SK-N-DZ (cell line): ENCODE results near the gene TAF6L. TPM values are rescaled to one million over a fixed set of nuclear protein-coding genes. Genes with fewer than 3 reads are reported as not detected.
"Not testable (repeated sequence)": the region's sequence is repeated elsewhere in the genome, so short reads cannot be mapped to it uniquely, and the experiment has no call there.

Experiments
- DNase-seq: peaks from one replicate; pipeline ENCODE4 v3.0.0-alpha.2; 2015; ENCODE audit warnings: low spot score
- polyA plus RNA-seq, 2 experiments: library from polyadenylated mRNA; depleted of rRNA; stranded (reverse); fragments of >200 nt; gene quantifications; 2 replicates each; pipeline ENCODE4 v1.2.3, GENCODE V29; 2014

The TAF6L gene, protein sequence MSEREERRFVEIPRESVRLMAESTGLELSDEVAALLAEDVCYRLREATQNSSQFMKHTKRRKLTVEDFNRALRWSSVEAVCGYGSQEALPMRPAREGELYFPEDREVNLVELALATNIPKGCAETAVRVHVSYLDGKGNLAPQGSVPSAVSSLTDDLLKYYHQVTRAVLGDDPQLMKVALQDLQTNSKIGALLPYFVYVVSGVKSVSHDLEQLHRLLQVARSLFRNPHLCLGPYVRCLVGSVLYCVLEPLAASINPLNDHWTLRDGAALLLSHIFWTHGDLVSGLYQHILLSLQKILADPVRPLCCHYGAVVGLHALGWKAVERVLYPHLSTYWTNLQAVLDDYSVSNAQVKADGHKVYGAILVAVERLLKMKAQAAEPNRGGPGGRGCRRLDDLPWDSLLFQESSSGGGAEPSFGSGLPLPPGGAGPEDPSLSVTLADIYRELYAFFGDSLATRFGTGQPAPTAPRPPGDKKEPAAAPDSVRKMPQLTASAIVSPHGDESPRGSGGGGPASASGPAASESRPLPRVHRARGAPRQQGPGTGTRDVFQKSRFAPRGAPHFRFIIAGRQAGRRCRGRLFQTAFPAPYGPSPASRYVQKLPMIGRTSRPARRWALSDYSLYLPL
- 36.0 and 36.6 TPM in 2 replicates for polyA plus RNA-seq (2014; cell fraction: cytosol; rRNA removed)
- 129 and 168 TPM in 2 replicates for polyA plus RNA-seq (2014; cell fraction: nucleus; rRNA removed)

DNA sequence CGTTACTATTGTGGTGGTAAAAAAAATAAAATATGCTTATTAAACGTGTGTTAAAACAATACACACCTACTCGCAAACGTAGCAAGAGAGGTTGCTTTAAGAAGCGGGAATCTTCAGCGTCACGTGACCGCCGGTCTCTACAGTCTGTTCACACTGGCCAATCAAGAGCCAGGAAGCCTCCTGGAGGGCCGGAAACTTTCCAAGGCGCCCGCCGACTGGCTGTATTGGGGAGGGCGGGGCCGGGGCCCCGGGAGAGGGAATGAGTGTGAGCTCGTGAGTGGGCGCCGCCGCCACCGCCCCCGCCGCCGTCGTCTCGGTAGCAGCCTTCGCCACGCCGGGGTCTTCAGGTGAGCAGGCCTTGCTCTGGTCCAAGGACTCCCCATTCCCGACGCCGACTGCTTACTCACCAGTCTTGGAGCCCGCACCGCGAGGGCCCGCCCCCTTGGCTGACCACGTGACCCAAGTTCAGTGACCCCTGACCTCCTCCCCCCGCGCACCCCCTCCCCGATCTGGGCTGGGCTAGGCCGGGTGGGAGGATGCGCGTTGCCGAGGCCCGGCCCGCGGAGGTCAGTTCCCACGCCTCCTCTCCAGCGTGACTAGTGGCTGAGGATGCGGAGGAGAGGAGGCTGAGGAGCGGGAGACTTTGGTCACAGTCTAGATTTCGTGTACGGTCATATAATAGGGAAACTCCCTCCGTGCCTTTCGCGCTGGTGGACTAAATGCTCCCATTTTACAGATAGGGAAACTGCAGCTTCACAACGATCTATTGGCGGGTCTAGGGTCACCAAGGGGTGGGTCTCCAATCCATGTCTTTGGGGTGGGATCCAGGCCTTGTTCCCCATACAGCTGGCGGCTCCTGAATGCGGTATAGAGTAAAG lies at the start of gene TAF6L:
Gene TAF6L, plus strand, starts transcription at position 253 of the 878 bp plus-strand sequence. CDS start 4,388 bp downstream, outside the sequence.
- DNase-seq: peak; percentile 99

DNA sequence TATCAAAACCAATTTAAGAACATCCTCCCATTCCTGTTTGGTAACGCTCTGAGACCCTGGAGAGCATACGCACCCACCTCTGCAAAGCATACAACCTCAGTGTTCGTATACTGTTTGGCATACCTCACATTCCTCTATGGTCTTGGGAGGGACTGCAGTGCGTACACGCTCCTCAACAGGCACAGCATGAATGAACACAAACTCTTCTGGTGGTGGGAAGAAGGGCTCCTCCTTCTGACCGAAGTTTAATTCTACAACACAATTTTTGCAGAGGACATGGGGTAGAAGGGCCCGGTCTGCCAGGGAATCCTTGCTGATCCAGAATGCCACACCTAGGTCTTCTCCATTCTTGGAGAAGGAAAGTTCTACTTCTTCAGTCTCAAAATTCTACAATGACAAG lies 49.2 kb upstream of the TAF6L start:
- no peak for DNase-seq

DNA sequence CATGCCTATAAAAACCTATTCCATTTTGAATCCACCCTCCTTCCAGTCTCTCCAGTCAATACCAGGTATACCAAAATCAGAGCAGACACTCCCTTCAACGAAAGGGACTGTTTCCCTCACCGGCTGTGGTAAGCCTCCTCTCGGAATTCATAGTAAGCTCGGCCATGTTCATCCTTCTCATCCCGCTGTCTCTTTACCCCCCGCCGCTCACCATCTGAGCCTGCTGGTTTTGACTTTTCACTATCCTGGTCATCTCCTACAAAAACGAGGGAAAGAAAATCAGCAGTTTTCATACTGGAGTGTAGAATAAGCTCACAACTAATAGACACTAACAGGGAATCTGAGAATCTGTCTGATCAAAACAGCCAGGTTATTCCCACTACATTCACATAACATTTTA lies 47.0 kb upstream of the TAF6L start:
- no peak for DNase-seq

- no peak for DNase-seq
Measured at GRCh38 chr11:62725646-62726045, 45.5 kb upstream of the TAF6L start.

DNA sequence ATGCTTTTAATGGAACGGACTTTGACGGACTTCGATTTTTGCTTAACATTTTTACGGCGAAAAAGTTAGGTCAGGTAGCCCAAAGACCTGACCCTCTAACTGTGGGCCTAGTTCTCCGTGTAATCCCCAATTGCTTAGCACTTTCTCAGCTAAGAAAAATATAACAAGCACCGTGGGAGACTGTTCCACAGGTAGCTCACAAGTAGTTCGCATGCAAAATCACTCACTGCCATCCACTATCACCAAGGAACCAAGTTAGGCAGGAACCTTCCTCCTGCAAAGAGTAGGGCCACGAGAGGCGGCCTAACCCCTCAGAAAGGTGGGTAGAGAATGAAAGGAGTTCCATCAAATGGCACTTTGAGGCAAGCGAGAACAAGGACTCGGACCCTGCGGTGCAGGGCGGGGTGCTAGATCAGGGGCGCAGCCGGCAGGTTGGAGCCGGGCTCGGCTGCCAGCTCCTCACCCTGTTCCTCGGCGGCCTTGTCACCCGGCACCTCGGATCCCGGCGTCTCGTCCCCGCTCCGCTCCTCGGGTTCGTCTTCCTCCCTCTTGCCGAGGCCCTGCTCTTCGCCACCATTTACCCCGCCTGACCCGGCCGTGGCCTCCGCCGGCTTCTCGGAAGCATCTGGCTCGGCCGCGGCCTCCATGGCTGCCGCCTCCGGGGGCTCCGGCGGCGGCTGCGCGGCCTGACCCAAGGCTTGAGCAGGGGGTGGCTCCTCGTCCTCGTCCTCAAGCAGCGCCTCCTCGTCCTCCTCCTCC lies 44.9 kb upstream of the TAF6L start:
- peak; percentile 18 for DNase-seq

DNA sequence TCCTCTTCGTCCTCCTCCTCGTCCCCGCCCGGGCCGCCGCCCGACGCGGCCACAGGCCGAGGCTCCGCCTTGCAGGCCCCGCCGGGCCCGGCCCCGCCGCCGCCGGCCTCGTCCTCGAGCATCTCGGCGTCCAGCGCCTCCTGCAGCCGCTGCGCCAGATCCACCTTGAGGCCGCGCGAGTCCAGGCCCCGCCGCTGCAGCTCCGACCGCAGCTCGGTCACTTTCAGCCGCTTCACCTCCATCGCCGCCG lies 44.4 kb upstream of the TAF6L start:
- DNase-seq: no peak

- DNase-seq: peak; percentile 99
Measured at GRCh38 chr11:62727165-62727871, 43.9 kb upstream of the TAF6L start, which contains the start of gene HNRNPUL2. Gene HNRNPUL2 (minus strand): TSS chr11:62727457. CDS start chr11:62727156, 301 bp downstream.

DNA sequence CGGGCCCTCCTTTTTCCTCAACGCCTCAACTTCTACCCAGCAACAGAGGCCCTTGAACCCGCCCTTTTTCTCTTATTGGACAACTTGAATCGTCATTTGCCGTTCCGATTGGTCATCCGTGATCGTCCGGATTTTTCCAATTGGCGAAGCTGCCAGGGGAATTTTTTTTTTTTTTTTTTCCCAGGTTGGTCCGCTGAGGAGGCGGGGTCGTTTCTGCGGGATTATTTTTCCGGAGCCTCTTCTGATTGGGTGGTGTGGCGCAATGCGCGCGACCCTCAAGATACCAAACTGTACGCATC lies 43.4 kb upstream of the TAF6L start:
- peak; percentile 99 for DNase-seq

- DNase-seq: peak; percentile 86
Measured at GRCh38 chr11:62728171-62728988, 42.8 kb upstream of the TAF6L start, which contains the start of gene TTC9C. Gene TTC9C (plus strand): TSS chr11:62728486. CDS start chr11:62728849, 363 bp downstream.

GRCh38 chr11:62730076-62730475 lies 41.1 kb upstream of the TAF6L start:
- DNase-seq: not testable (repeated sequence)

GRCh38 chr11:62732830-62733229 lies 38.4 kb upstream of the TAF6L start:
- peak; percentile 45 for DNase-seq

GRCh38 chr11:62737196-62737595 lies 34.0 kb upstream of the TAF6L start:
- no peak for DNase-seq

DNA sequence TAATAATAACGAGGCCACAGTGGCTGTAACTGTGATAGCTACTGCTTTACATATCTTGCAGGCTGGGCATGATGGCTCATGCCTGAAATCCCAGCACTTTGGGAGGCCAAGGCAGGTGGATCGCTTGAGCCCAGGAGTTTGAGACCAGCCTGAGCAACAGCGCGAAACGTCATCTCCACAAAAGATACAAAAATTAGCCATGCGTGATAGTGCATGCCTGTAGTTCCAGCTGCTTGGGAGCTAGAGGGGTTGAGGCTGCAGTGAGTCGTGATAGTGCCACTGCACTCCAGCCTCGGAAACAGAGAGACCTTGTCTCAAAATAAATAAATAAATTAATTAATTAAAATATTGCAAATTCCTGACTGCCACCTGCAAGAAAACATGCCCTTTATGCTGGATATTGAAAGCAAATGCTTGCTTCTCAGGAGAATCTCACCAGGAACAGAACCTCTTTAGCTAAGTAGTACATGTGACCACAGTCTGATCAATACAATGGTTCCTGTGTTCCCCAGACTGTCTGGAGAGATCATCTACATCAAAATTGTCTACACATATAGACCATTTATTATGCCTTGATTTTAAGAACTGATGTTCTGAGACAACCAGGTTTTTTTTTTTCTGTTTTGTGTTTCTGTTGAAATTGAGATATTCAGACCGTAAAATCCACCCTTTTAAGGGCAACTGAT lies 23.6 kb upstream of the TAF6L start:
- DNase-seq: no peak

- not testable (repeated sequence) for DNase-seq
Measured at GRCh38 chr11:62749931-62750330, 21.3 kb upstream of the TAF6L start.

GRCh38 chr11:62752177-62752785 lies 18.9 kb upstream of the TAF6L start:
- no peak for DNase-seq

DNA sequence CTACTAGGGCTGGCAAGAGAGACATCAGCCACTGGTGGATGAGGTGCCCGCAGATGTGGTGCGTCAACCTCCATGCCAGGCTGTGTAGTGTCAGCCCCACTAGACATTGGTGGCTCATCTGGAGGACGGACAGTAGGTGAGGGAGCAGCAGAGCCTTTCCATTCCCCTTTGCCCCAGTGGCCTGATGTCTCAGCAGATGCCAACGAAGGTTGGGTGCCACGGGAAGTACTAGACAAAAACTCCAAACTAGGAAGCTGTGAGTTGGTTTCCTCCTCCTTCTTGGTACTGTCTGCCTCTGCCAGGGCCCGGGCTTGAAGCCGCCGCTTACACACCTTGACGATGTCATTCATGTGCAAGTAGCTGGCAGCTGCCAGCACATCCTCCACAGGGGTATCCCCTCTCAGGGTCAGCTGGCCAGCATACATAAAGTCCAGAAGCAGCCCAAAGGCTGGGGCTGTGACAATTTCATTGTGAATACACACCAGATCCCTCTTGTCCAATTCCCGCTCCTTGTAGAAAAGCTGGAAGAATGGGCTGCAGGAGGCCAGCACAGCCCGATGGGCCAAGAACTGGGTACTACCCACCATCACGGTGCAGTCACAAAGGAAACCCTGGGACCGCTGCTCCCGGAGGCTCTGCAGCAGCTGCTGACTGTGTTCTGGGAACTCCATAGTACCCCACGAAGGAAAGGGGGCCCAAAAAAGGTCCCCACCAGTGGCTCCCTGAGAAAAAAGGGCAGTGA lies 18.0 kb upstream of the TAF6L start:
- no peak for DNase-seq

DNA sequence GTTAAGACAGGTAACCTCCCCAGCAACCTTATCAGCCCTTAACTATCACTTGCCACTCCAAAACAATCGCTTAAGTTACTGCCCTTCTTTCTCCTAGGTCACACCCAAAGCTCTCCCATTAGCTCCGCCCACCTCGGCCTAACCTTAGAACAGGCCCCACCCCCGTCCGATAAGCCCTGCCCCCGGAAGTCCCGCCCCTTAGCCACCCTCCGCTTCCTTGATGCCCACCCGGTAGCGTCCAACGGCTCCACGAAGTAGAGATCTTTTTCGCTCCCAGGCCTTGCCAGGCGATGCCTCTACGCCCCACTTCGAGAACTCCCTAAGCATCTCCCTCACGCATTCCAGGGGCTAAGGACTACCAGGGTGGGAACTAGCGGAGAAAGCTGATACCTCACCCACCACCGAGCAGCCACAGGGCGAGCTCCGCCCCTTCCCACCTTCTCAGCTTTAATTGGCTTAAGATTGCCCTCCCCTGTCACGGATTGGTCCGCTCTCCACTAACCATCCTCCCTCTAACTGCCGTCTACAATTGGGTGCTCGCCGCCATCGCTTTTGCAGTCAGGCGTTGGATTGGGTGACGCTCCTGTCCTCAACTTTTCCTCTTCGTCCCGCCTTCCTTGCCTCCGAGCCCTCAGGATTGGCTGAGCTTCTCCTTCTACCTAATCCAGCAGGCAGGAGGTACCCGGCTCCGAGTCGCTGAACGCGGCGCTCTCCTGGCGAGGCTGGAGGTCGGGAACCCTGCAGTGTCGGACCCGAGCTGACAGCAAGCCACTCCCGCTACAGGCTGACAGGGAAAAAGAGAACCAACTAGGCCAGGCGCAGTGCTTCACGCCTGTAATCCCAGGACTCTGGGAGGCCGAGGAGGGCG lies 17.2 kb upstream of the TAF6L start, which contains the start of gene ZBTB3:
Gene ZBTB3, minus strand, starts transcription at position 425 of the 868 bp plus-strand sequence. CDS start 496 bp downstream, outside the sequence.
- peak; percentile 100 for DNase-seq
